OCI-LY3 (cell line): ENCODE data around the gene GORASP1.

Experiments used
- EZH2phosphoT487 ChIP-seq: fragments of 200-600 bp; shearing (Covaris generic); IDR thresholded peaks from 2 replicates; pipeline ENCODE4 v1.6.1; 2018; ENCODE audit warnings: antibody characterized with exemption, mixed run types, low read depth
- TF ChIP-seq, protein P1 (sequence below): fragments of 200-600, 300-600 bp; sonication (generic); IDR thresholded peaks from 2 replicates; pipeline ENCODE4 v1.5.1; 2014; ENCODE audit warnings: antibody characterized with exemption, low read length, low read depth

DNA sequence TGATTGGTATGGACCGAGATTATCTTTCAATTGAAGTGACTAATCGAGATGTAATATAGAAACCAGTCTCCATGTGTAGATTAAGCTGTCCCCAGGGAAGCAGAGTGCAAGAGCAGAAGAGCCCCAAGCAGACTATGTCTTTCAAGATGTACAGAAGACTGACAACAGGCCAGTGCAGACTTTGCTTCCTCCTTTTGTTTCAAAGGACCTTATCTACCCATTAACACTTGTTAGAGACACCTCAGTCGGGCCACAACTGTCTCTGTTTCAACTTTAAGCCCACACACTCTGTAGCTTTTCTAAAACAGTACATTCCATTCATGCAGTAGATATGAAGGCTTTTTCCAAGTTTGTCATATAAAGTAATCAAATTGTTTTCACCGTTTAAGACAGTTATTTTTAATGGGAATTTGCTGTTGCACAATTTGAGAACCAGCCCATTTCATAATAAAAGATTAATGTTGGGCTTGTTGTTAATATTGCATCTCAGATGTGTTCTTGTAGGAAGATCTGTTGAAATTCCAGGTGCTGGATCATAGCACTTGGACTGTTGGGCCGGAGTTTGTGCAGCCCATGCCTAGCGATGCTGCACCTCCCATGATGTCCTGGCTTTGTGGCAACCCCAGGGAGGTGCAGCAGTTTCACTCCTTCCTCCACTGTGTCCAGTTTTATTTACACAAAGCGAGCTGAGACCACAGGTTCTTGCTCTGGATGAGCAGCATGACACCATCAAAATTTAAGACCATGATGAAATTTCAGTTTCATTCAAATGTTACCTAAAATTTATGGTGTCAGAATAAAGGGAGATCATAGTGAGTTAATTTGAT is 12.4 kb downstream of the GORASP1 start:
- TF ChIP-seq, protein P1, sequence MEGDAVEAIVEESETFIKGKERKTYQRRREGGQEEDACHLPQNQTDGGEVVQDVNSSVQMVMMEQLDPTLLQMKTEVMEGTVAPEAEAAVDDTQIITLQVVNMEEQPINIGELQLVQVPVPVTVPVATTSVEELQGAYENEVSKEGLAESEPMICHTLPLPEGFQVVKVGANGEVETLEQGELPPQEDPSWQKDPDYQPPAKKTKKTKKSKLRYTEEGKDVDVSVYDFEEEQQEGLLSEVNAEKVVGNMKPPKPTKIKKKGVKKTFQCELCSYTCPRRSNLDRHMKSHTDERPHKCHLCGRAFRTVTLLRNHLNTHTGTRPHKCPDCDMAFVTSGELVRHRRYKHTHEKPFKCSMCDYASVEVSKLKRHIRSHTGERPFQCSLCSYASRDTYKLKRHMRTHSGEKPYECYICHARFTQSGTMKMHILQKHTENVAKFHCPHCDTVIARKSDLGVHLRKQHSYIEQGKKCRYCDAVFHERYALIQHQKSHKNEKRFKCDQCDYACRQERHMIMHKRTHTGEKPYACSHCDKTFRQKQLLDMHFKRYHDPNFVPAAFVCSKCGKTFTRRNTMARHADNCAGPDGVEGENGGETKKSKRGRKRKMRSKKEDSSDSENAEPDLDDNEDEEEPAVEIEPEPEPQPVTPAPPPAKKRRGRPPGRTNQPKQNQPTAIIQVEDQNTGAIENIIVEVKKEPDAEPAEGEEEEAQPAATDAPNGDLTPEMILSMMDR = no peak
- TF ChIP-seq EZH2phosphoT487 = no peak
